Left cardiac atrium (tissue), 4 donors: ENCODE data around the gene SCARB1. TPM values are rescaled to one million over a fixed set of nuclear protein-coding genes. Genes with fewer than 3 reads are reported as not detected.

ENCODE experiments used
- ATAC-seq, 2 donors: fragments of 200-7000 bp; cut with Tn5 transposase; one replicate each; pipeline ENCODE4 v1.9.1; 2020; ENCODE audit warnings: mild to moderate bottlenecking in 2 of 2, moderate library complexity in 2 of 2
- DNase-seq: peaks from one replicate; pipeline ENCODE4 v3.0.0-alpha.2; 2020
- intact Hi-C, 2 donors: fragments of 100-400 bp; cut with DNase I; formaldehyde crosslinking; loops; one replicate each; pipeline versions ENCODE4 v1.14.1 to v1.15.1; 2022 to 2023
- total RNA-seq, 2 donors: library from RNA; stranded (reverse); fragmentation: NEBNext Ultra II Directional; extraction: Animal tissue kit (Norgen Biotek cat#: 25700); gene quantifications; one replicate each; pipeline ENCODE4 v1.2.1, GENCODE V29; 2021
- donor health status: DM: no; HTN: yes; CAD: no.
- donor health status: DM: no; HTN: yes; CAD: no; lungs with severe emphysema.
- donor health status: DM: yes; HTN: yes; CAD: no.
- donor health status: Dilated cardiomyopathy.

The SCARB1 gene
- total RNA-seq, 2 donors from 2014 or later = 26.2 to 31.3 TPM

DNA sequence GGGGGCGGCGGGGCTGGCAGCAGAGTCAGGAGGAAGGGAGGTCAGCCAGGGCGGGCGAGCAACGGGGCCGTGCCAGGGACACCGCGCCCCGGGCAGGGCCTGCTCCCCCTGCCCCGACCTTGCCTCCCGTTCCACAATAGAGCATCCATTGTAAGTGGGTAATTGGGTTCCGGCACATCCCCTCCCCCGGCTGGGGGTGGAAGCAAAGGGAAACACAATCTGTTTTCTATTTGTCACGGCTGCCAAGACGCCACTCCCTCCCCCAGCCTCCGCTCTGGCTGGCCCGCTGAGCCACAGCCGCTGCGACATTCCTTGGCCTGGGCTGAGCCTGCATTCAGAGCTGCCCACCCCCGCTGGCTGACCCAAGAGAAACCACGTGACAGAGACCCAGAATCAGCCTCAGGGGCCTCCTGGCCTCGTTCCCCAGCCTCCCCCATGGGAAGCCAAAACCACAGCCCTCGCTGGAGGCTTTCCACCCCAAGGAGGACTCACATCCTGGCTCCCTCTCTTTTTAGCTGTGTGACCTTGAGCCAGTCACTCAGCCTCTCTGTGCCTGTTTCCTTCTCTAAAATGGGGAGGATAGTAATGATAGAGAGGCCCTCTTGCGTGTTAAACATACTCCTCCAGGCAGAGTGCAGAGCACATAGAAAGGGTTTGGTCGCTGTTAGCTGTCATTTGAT, 117.6 kb downstream of the SCARB1 start:
- intact Hi-C loops = loop anchor here (5.0 to 10.0 kb wide), 2 partner anchors 61 to 179 kb away; partner anchors contain the start of gene NCOR2 (in 1 of the 2)
- DNase-seq (peak; percentile 96), ATAC-seq (peak; percentile 96 to 97)

DNA sequence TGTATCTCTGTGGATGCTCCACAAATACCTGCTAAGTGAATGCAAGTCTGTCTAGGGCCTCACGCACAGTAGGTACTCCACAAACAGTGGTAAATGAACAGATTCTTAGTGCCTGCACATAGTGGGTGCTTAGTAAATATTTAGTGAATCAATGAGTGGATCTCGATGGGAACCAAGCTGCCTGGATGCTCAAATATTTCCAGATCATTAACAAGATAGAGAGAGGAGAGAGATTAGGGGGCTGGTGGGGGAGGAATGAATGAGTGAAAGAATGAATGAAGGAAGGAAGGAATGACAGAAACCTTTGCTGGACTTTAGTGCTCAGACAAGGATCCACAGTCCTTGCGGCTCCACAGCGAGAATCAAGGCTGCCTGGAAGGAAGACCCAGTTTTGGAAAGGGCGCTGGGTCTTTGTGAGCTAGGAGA, 118.2 kb downstream of the SCARB1 start:
- intact Hi-C loops = loop anchor here (5.0 to 10.0 kb wide), 2 partner anchors 61 to 178 kb away; partner anchors contain the start of gene NCOR2 (in 1 of the 2)
- ATAC-seq = no peak
- DNase-seq = no peak

GRCh38 chr12:124744659-124745464, 118.8 kb downstream of the SCARB1 start:
- no peak for ATAC-seq

GRCh38 chr12:124744273-124744640, 119.4 kb downstream of the SCARB1 start:
- intact Hi-C loops = loop anchor here in 1 of 2 donors (10.0 kb wide), 1 partner anchor 59 kb away; no protein-coding TSS in a partner anchor
- DNase-seq = no peak
- ATAC-seq = no peak

More at GRCh38 chr12:124744659-124745464, 118.8 kb downstream of the SCARB1 start:
- DNase-seq = no peak
- intact Hi-C loops = loop anchor here (5.0 to 10.0 kb wide), 2 partner anchors 60 to 178 kb away; partner anchors contain the start of gene NCOR2 (in 1 of the 2)

GRCh38 chr12:124743479-124744272, 120.0 kb downstream of the SCARB1 start:
- DNase-seq = no peak
- intact Hi-C loops = loop anchor here in 1 of 2 donors (10.0 kb wide), 1 partner anchor 59 kb away; no protein-coding TSS in a partner anchor

GRCh38 chr12:124742678-124743077, 121.0 kb downstream of the SCARB1 start:
- intact Hi-C loops = loop anchor here in 1 of 2 donors (10.0 kb wide), 1 partner anchor 58 kb away; no protein-coding TSS in a partner anchor
- ATAC-seq = no peak
- DNase-seq = no peak

More at GRCh38 chr12:124743479-124744272, 120.0 kb downstream of the SCARB1 start:
- no peak for ATAC-seq

DNA sequence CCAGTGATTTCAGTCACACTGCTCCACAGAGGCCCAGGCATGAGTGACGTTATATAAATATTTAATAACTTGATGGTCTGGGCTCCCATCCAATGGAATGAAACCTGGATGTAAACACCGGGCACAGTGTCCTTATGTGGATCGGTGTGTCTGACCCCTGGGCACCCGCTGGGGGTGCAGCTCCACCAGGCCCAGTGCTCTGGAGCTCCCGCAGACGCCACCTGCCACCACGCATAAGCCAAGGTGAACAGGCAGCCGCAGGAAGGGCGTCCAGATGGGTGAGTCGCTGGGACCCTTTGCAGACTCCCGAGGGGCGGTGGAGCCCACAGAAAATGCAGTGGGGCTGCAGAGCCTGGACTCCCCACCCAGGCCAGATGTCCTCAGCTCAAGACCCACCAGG, 121.6 kb downstream of the SCARB1 start:
- ATAC-seq (no peak), DNase-seq (no peak)
- intact Hi-C loops = loop anchor here in 1 of 2 donors (10.0 kb wide), 1 partner anchor 57 kb away; no protein-coding TSS in a partner anchor

DNA sequence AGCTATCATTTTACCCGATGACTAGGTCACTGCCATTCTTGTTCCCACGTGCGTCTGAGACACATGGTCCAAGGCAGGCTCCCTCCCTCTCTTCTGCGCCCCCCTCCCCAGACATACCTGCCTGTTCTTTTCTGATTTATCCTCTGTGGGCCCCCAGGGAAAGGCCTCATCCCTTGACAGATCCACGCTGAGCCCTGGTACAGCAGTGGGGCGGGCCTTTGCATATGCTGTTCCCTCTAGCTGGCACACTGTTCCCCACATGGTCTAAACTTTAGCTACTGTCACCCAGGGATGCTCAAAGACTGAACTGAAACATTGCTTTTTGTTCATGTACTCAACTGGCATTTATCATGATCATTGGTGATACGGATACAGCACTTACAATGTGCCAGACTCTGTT, 122.5 kb downstream of the SCARB1 start:
- intact Hi-C loops = loop anchor here in 1 of 2 donors (10.0 kb wide), 1 partner anchor 56 kb away; no protein-coding TSS in a partner anchor
- DNase-seq (no peak), ATAC-seq (no peak)

DNA sequence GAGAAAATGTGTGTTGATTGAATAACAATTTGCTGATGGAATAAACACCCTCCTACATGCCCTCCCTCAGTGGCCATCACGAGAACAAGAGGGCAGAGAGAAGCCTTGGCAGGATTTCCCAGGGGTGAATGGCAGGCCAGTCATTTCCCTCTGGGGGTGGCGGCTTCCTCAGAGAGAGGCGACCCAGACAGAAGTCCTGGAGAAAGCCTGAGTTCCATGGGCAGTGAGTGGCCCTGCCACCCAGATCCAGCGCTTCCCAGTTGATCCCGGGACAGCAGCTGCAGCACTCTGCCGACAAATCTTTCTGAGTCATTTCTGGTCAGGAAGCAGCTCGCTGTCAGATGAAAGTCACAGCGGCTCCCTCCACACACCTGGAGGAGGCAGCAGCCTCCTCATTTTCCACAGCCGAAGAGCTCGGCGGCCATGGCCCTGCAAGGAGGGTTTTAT, 123.0 kb downstream of the SCARB1 start:
- DNase-seq (peak; percentile 48), ATAC-seq (peak; percentile 11 to 12)
- intact Hi-C loops = loop anchor here in 1 of 2 donors (10.0 kb wide), 1 partner anchor 56 kb away; no protein-coding TSS in a partner anchor

GRCh38 chr12:124739953-124740561, 123.6 kb downstream of the SCARB1 start:
- no peak for DNase-seq

GRCh38 chr12:124738636-124739467, 124.8 kb downstream of the SCARB1 start:
- no peak for ATAC-seq
- no peak for DNase-seq
- intact Hi-C loops = no loop called here

More at GRCh38 chr12:124739953-124740561, 123.6 kb downstream of the SCARB1 start:
- no peak for ATAC-seq
- intact Hi-C loops = loop anchor here in 1 of 2 donors (10.0 kb wide), 1 partner anchor 55 kb away; no protein-coding TSS in a partner anchor

- intact Hi-C loops = no loop called here
- ATAC-seq (no peak), DNase-seq (no peak)
Measured at GRCh38 chr12:124737772-124738635, 125.7 kb downstream of the SCARB1 start.

DNA sequence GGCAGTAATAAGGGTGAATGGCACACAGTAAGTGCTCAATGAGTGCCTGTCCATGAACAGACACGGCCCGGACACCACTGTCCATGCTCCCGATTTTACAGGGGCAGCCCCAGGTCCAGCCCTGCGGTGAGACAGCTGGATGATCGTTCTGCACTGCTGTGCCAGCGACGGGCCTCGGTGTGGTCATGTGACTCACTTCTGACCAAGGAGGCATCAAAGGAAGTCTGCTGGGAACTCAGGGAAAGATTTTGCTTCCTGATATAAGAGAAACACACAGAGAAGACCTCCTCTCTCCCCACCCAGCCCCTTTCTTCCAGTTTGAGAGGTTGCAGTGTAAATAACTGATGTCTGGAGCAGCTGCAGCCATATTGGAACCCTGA, 126.6 kb downstream of the SCARB1 start:
- DNase-seq (no peak), ATAC-seq (peak in 1 of 2 donors; percentile 45)
- intact Hi-C loops = no loop called here

DNA sequence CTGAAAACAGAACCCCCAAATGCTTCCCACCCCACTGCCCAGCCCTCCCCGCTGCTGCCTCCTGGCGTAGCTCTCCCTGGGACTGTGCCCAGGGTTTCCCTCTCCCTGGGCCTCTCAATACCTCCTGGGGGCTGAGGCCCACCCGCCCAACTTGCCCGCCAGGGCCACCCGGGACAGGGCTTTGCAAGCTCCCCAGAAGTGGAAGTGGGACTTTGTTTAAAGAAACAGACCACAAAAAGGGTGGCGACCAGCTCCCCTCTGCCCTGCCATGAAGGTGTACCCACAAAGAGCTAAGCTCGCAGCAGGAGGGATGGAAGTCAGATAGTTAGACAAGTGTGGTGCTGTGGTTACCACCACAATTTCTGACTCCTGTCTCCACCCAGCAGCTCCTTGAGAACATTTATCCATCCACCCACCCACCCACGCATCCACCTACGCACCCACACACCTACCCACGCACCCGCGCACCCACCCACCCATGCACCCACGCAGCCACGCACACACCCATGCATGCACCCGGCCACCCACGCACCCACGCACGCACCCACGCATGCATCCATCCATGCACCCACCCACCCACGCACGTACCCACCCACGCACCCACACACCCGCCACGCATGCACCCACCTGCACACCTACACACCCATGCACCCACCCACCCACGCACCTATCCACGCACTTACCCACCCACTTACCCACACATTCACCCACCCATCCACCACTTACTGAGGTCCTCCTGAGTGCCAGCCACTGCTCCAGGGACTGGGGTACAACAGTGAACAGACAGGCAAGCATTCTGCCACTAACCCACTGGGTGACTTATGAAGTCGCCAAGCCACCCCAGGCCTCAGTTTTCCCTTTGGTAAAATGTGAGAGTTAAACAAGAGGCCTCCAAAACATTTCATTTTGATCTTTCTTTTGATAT, 127.3 kb downstream of the SCARB1 start:
- DNase-seq = no peak
- intact Hi-C loops = no loop called here
- ATAC-seq = no peak

DNA sequence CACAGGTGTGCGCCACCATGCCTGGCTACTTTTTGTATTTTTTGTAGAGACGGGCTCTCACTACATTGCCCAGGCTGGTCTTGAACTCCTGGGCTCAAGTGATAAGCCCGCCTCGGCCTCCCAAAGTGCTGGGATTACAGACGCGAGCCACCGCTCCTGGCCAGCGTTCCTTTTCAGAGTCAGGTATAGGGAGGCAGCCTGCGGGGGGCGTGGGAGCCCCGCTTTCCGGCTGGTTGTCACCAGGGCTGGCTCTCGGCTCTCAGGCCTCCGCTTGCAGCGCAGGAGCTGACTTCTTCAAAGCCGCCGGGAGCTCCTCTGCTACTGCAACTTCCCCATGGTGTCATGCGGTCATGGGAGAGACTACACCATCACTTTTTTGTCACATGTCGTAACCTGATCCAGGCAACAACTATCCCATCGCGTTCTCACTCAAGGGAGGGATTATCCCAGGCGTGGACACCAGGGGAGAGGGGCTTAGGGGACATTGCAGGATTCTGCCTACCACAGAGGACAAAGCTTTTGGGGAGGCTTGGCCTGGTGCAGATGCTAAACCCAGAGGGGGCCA, 129.4 kb downstream of the SCARB1 start:
- DNase-seq (peak; percentile 55), ATAC-seq (peak; percentile 17 to 45)
- intact Hi-C loops = no loop called here
